Stimulated activated effector memory CD8-positive, alpha-beta T cell treated with anti-CD3 and anti-CD28 coated beads, Interleukin-12 subunit alpha, Interleukin-12 subunit beta, amount 100 ng/mL, for 72 hours (primary cell): ENCODE measurements around the gene DAB2IP.

Experiments
- ATAC-seq: fragments of 150-1000 bp; cut with Tn5 transposase; 2 replicates; pipeline ENCODE4 v1.10.0; 2021
- DNase-seq, 2 donors: peaks; one replicate each; pipeline ENCODE4 v3.0.0; 2021 to 2022; ENCODE audit warnings: low spot score in 2 of 2
- H3K27ac Mint-ChIP-seq: one replicate; pipeline ENCODE4 v1.8.0; 2022; ENCODE audit warnings: mild to moderate bottlenecking, mixed read lengths
- H3K36me3 Mint-ChIP-seq: one replicate; pipeline ENCODE4 v1.8.0; 2022; ENCODE audit warnings: mild to moderate bottlenecking, mixed read lengths
- H3K4me1 Mint-ChIP-seq: one replicate; pipeline ENCODE4 v1.8.0; 2022; ENCODE audit warnings: mixed read lengths
- H3K4me3 Mint-ChIP-seq: one replicate; pipeline ENCODE4 v1.8.0; 2022; ENCODE audit warnings: mild to moderate bottlenecking, mixed read lengths
- H3K9me3 Mint-ChIP-seq: one replicate; pipeline ENCODE4 v1.8.0; 2022; ENCODE audit warnings: mixed read lengths

DAB2IP gene

GRCh38 chr9:121772600-121773285, 121.3 kb downstream of the DAB2IP start:
- Mint-ChIP-seq H3K9me3 (no peaks in the 10 kb centered on the region), H3K27ac (no peak overlapping the region), H3K4me3 (no peak overlapping the region), H3K36me3 (no peaks in the 10 kb centered on the region), H3K4me1 (no peaks in the 10 kb centered on the region)
- DNase-seq = no peak
- no peak for ATAC-seq

- no peak for ATAC-seq
- Mint-ChIP-seq H3K9me3 (no peaks in the 10 kb centered on the region), H3K4me1 (no peaks in the 10 kb centered on the region), H3K4me3 (no peak overlapping the region), H3K36me3 (no peaks in the 10 kb centered on the region), H3K27ac (peak overlapping the region; percentile 45)
- DNase-seq = no peak
These were observed 122.0 kb downstream of the DAB2IP start for GRCh38 chr9:121773286-121773953.

GRCh38 chr9:121773954-121774714, 122.7 kb downstream of the DAB2IP start:
- H3K9me3 Mint-ChIP-seq = peaks cover 4% of the 10 kb centered on the region
- H3K27ac Mint-ChIP-seq = peak overlapping the region; percentile 45
- no peaks in the 10 kb centered on the region for H3K36me3 Mint-ChIP-seq
- ATAC-seq = no peak
- no peak for DNase-seq
- no peak overlapping the region for H3K4me3 Mint-ChIP-seq
- H3K4me1 Mint-ChIP-seq = no peaks in the 10 kb centered on the region

- Mint-ChIP-seq H3K36me3 (no peaks in the 10 kb centered on the region), H3K4me1 (no peaks in the 10 kb centered on the region), H3K9me3 (peaks cover 4% of the 10 kb centered on the region), H3K27ac (peak overlapping the region; percentile 10), H3K4me3 (no peak overlapping the region)
- no peak for ATAC-seq
- no peak for DNase-seq
These were observed 123.5 kb downstream of the DAB2IP start for GRCh38 chr9:121774715-121775613.

- no peaks in the 10 kb centered on the region for H3K36me3 Mint-ChIP-seq
- no peak for ATAC-seq
- peaks cover 4% of the 10 kb centered on the region for H3K9me3 Mint-ChIP-seq
These were observed 124.7 kb downstream of the DAB2IP start for GRCh38 chr9:121776001-121776738.

GRCh38 chr9:121776739-121777637, 125.6 kb downstream of the DAB2IP start:
- no peak overlapping the region for H3K4me3 Mint-ChIP-seq
- ATAC-seq (no peak), DNase-seq (no peak)
- peaks cover 4% of the 10 kb centered on the region for H3K9me3 Mint-ChIP-seq
- no peaks in the 10 kb centered on the region for H3K36me3 Mint-ChIP-seq
- H3K4me1 Mint-ChIP-seq = no peaks in the 10 kb centered on the region
- no peak overlapping the region for H3K27ac Mint-ChIP-seq

More at GRCh38 chr9:121776001-121776738, 124.7 kb downstream of the DAB2IP start:
- Mint-ChIP-seq H3K4me1 (no peaks in the 10 kb centered on the region), H3K27ac (no peak overlapping the region), H3K4me3 (no peak overlapping the region)
- no peak for DNase-seq

GRCh38 chr9:121778252-121779225, 127.1 kb downstream of the DAB2IP start:
- Mint-ChIP-seq H3K27ac (no peak overlapping the region), H3K4me1 (peaks cover under 1% of the 10 kb centered on the region), H3K9me3 (peaks cover 4% of the 10 kb centered on the region), H3K4me3 (no peak overlapping the region), H3K36me3 (no peaks in the 10 kb centered on the region)
- ATAC-seq = no peak
- no peak for DNase-seq

GRCh38 chr9:121779381-121780117, 128.1 kb downstream of the DAB2IP start:
- no peak overlapping the region for H3K27ac Mint-ChIP-seq
- peaks cover 7% of the 10 kb centered on the region for H3K4me1 Mint-ChIP-seq
- ATAC-seq (no peak), DNase-seq (no peak)
- no peak overlapping the region for H3K4me3 Mint-ChIP-seq
- H3K36me3 Mint-ChIP-seq = no peaks in the 10 kb centered on the region
- peaks cover 4% of the 10 kb centered on the region for H3K9me3 Mint-ChIP-seq

- no peak for DNase-seq
- Mint-ChIP-seq H3K36me3 (no peaks in the 10 kb centered on the region), H3K4me3 (no peak overlapping the region), H3K4me1 (peaks cover 7% of the 10 kb centered on the region), H3K9me3 (peaks cover 4% of the 10 kb centered on the region), H3K27ac (no peak overlapping the region)
- ATAC-seq = no peak
These were observed 129.0 kb downstream of the DAB2IP start for GRCh38 chr9:121780177-121781040.

GRCh38 chr9:121781145-121781548, 129.7 kb downstream of the DAB2IP start:
- H3K9me3 Mint-ChIP-seq = peaks cover 4% of the 10 kb centered on the region
- H3K4me3 Mint-ChIP-seq = no peak overlapping the region
- H3K36me3 Mint-ChIP-seq = no peaks in the 10 kb centered on the region
- peaks cover 7% of the 10 kb centered on the region for H3K4me1 Mint-ChIP-seq
- no peak for ATAC-seq
- no peak for DNase-seq
- H3K27ac Mint-ChIP-seq = no peak overlapping the region

- Mint-ChIP-seq H3K27ac (no peak overlapping the region), H3K4me3 (no peak overlapping the region), H3K36me3 (no peaks in the 10 kb centered on the region), H3K4me1 (peaks cover 7% of the 10 kb centered on the region), H3K9me3 (peaks cover 4% of the 10 kb centered on the region)
- ATAC-seq = no peak
- no peak for DNase-seq
These were observed 130.4 kb downstream of the DAB2IP start for GRCh38 chr9:121781701-121782464.
